ENCODE measurements around the gene MTERF4.

GRCh38 chr2:241088791-241089732, 13.0 kb downstream of the MTERF4 start:
- TF ChIP-seq RNF2 (IDR thresholded peaks at IDR 0.05; ENCODE audit: borderline replicate concordance, low read depth, low read length, missing control alignments, poor library complexity, severe bottlenecking) (no peak), RFX5 (IDR thresholded peaks at IDR 0.05; ENCODE audit: borderline replicate concordance, low read depth, low read length) (no peak), CTCF (IDR thresholded peaks at IDR 0.05; ENCODE audit: control extremely low read depth in 1 of 3, insufficient read depth in 1 of 3, low read depth in 1 of 3, low read length in 3 of 3) (no peak)

All from H1 (cell line).